ENCODE measurements around the gene IL1RL1. TPM values are rescaled to one million over a fixed set of nuclear protein-coding genes. Genes with fewer than 3 reads are reported as not detected.
"Not testable (repeated sequence)": the region's sequence is repeated elsewhere in the genome, so short reads cannot be mapped to it uniquely, and the experiment has no call there.

The IL1RL1 gene
- total RNA-seq, 2 experiments from 2014 or later = 0.09 to 0.20 TPM

- Mint-ChIP-seq H3K4me3 (no peak overlapping the region), H3K9me3 (peaks cover 2% of the 10 kb centered on the region), H3K4me1 (ENCODE audit: low read depth) (no peaks in the 10 kb centered on the region), H3K27me3 (no peaks in the 10 kb centered on the region), H3K27ac (no peak overlapping the region), H3K36me3 (ENCODE audit: low read depth) (no peaks in the 10 kb centered on the region)
- no peak for TF ChIP-seq CTCF (IDR thresholded peaks at IDR 0.05)
- POLR2A ChIA-PET = no interaction called here
- ATAC-seq (no peak), DNase-seq (no peak)
- intact Hi-C loops (cut with micrococcal nuclease) = no loop called here
- CTCF ChIA-PET = interaction anchor here (1.0 kb wide), 1 partner anchor 130 kb away, joined by 3 read pairs; no protein-coding TSS in a partner anchor
These were observed 7.1 kb downstream of the IL1RL1 start for GRCh38 chr2:102318437-102318836.

- intact Hi-C loops (cut with micrococcal nuclease) = no loop called here
- ChIA-PET POLR2A (no interaction called here), CTCF (interaction anchor here (1.5 kb wide), 1 partner anchor 13 kb away, joined by 3 read pairs; no protein-coding TSS in a partner anchor)
- H3K27ac Mint-ChIP-seq = no peak overlapping the region
- ATAC-seq = no peak
- no peak overlapping the region for H3K4me3 Mint-ChIP-seq
- peaks cover 2% of the 10 kb centered on the region for H3K27me3 Mint-ChIP-seq
- peaks cover 1% of the 10 kb centered on the region for H3K36me3 Mint-ChIP-seq (ENCODE audit: low read depth)
- no peak for DNase-seq
- peaks cover 4% of the 10 kb centered on the region for H3K4me1 Mint-ChIP-seq (ENCODE audit: low read depth)
- TF ChIP-seq CTCF (IDR thresholded peaks at IDR 0.05) = no peak
- peaks cover 3% of the 10 kb centered on the region for H3K9me3 Mint-ChIP-seq
These were observed 10.8 kb downstream of the IL1RL1 start for GRCh38 chr2:102321941-102322719.

GRCh38 chr2:102324914-102325313, 13.6 kb downstream of the IL1RL1 start:
- intact Hi-C loops (cut with micrococcal nuclease); POLR2A ChIA-PET; ATAC-seq; H3K27me3 Mint-ChIP-seq; H3K27ac Mint-ChIP-seq; H3K4me3 Mint-ChIP-seq; H3K9me3 Mint-ChIP-seq; DNase-seq; CTCF ChIA-PET; H3K36me3 Mint-ChIP-seq (ENCODE audit: low read depth); H3K4me1 Mint-ChIP-seq (ENCODE audit: low read depth): not testable (repeated sequence)

DNA sequence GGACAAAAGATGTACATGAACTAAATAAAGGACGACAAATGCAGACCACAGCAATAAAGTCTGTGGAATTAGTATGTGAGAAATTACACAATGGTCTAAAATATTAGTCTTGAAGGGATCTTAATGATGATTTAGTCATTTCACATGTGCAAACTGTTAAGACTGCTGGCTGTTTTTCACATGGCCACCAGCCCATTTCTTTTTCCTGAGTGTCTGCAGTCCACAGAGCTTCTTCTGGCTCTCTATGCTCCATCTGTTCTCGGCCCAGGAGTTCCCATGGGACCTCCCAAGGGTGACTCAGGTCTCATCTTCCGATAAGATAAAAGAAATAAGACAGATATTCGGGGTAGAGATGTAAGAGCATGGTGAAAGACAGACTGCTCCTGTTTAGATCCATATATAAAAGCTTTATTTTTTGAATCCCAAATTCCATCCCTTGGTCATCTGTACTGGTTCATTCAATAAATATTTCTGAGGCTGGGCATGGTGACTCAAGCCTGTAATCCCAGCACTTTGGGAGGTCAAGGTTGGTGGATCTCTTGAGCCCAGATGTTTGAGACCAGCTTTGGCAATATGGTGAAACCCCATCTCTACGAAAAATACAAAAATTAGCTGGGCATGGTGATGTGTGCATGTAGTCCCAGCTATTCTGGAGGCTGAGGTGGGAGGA, 20.1 kb downstream of the IL1RL1 start:
- Mint-ChIP-seq H3K36me3 (ENCODE audit: low read depth) (peaks cover 1% of the 10 kb centered on the region), H3K27ac (no peak overlapping the region), H3K4me1 (ENCODE audit: low read depth) (no peaks in the 10 kb centered on the region), H3K4me3 (no peak overlapping the region), H3K9me3 (peaks cover 4% of the 10 kb centered on the region), H3K27me3 (peaks cover 2% of the 10 kb centered on the region)
- intact Hi-C loops (cut with micrococcal nuclease) = no loop called here
- ChIA-PET POLR2A (interaction anchor here (1.0 kb wide), 1 partner anchor 44 kb away, joined by 3 read pairs; no protein-coding TSS in a partner anchor), CTCF (interaction anchor here (0.6 to 1.1 kb wide), 4 partner anchors 19 to 91 kb away, joined by 3 to 4 read pairs (median 3); no protein-coding TSS in a partner anchor)
- no peak for TF ChIP-seq CTCF (IDR thresholded peaks at IDR 0.05)
- no peak for DNase-seq
- ATAC-seq = no peak

GRCh38 chr2:102334486-102334885, 23.1 kb downstream of the IL1RL1 start:
- ATAC-seq (no peak), DNase-seq (no peak)
- CTCF ChIA-PET = interaction anchor here (0.6 to 2.6 kb wide), 4 partner anchors 13 to 301 kb away, joined by 3 to 9 read pairs (median 4); no protein-coding TSS in a partner anchor
- Mint-ChIP-seq H3K27ac (no peak overlapping the region), H3K4me1 (ENCODE audit: low read depth) (peaks cover 8% of the 10 kb centered on the region), H3K27me3 (no peaks in the 10 kb centered on the region), H3K36me3 (ENCODE audit: low read depth) (no peaks in the 10 kb centered on the region), H3K4me3 (no peak overlapping the region), H3K9me3 (no peaks in the 10 kb centered on the region)
- intact Hi-C loops (cut with micrococcal nuclease) = no loop called here
- POLR2A ChIA-PET = no interaction called here
- no peak for TF ChIP-seq CTCF (IDR thresholded peaks at IDR 0.05)
